NB4 (cell line): ENCODE data around the gene ANKH.

Experiments
- DNase-seq: peaks from one replicate; pipeline ENCODE4 v3.0.0; 2010; ENCODE audit warnings: low read depth
- H3K4me3 ChIP-seq: one replicate; pipeline ENCODE4 v1.5.1; 2011; ENCODE audit warnings: mild to moderate bottlenecking, low read depth, low read length, moderate library complexity
- CTCF ChIP-seq: IDR thresholded peaks from one replicate; pipeline ENCODE4 v1.5.1; 2012; ENCODE audit warnings: low read depth, low read length
- MAX ChIP-seq: IDR thresholded peaks from 2 replicates; pipeline ENCODE4 v1.6.1; 2011; ENCODE audit warnings: low read depth, low read length
- MYC ChIP-seq: IDR thresholded peaks from 2 replicates; pipeline ENCODE4 v1.6.1; 2011; ENCODE audit warnings: low read depth, low read length
- POLR2A ChIP-seq: IDR thresholded peaks from 2 replicates; pipeline ENCODE4 v1.6.1; 2011; ENCODE audit warnings: mild to moderate bottlenecking; ENCODE audit not compliant: insufficient read length; ENCODE audit errors: extremely low read depth

ANKH gene

GRCh38 chr5:14902826-14903560 lies 31.4 kb upstream of the ANKH start:
- H3K4me3 ChIP-seq: no peak overlapping the region
- no peak for DNase-seq
- TF ChIP-seq CTCF (no peak), MYC (no peak), MAX (no peak), POLR2A (no peak)

- no peak overlapping the region for H3K4me3 ChIP-seq
- peak; percentile 60; the same call in 1 of the 2 replicates for TF ChIP-seq MAX
- TF ChIP-seq MYC: peak; percentile 10; the same call in 1 of the 2 replicates
- no peak for TF ChIP-seq POLR2A
- no peak for TF ChIP-seq CTCF
- DNase-seq: peak; percentile 9
Observed at GRCh38 chr5:14901462-14902051, 30.0 kb upstream of the ANKH start.

GRCh38 chr5:14900693-14901461 lies 29.3 kb upstream of the ANKH start:
- DNase-seq: no peak
- no peak overlapping the region for H3K4me3 ChIP-seq
- TF ChIP-seq MYC: no peak
- no peak for TF ChIP-seq POLR2A
- TF ChIP-seq CTCF: no peak
- no peak for TF ChIP-seq MAX

- no peak for DNase-seq
- no peak overlapping the region for H3K4me3 ChIP-seq
- TF ChIP-seq MAX (no peak), POLR2A (no peak)
Observed at GRCh38 chr5:14896131-14896530, 24.6 kb upstream of the ANKH start.

- peak; percentile 31 for DNase-seq
- no peak for TF ChIP-seq CTCF
- TF ChIP-seq MAX: no peak
- no peak for TF ChIP-seq MYC
- no peak for TF ChIP-seq POLR2A
- no peak overlapping the region for H3K4me3 ChIP-seq
Observed at GRCh38 chr5:14895301-14895700, 23.7 kb upstream of the ANKH start.

GRCh38 chr5:14894748-14895147 lies 23.2 kb upstream of the ANKH start:
- DNase-seq: no peak
- no peak for TF ChIP-seq MAX
- TF ChIP-seq MYC: no peak
- TF ChIP-seq POLR2A: no peak
- TF ChIP-seq CTCF: no peak
- no peak overlapping the region for H3K4me3 ChIP-seq
